Ecto neural progenitor cell (in vitro differentiated cells): ENCODE results near the gene ATP6V1F.

ENCODE experiments used
- DNase-seq: peaks from one replicate; pipeline ENCODE4 v3.0.0-alpha.2; 2018; ENCODE audit warnings: low spot score

ATP6V1F gene

GRCh38 chr7:128862571-128863432, at the start of gene ATP6V1F:
Gene ATP6V1F, plus strand, starts transcription at chr7:128862856. Its CDS starts 49 bp downstream, at chr7:128862905.
- DNase-seq: peak; percentile 100

- no peak for DNase-seq
Observed at GRCh38 chr7:128814499-128814898, 48.2 kb upstream of the ATP6V1F start.

GRCh38 chr7:128815289-128815942, 47.2 kb upstream of the ATP6V1F start:
- no peak for DNase-seq

GRCh38 chr7:128818694-128819093, 44.0 kb upstream of the ATP6V1F start:
- DNase-seq: no peak

GRCh38 chr7:128821724-128822123, 40.9 kb upstream of the ATP6V1F start:
- DNase-seq: no peak

GRCh38 chr7:128826512-128826911, 36.1 kb upstream of the ATP6V1F start:
- DNase-seq: no peak

GRCh38 chr7:128826916-128827247, 35.8 kb upstream of the ATP6V1F start:
- no peak for DNase-seq

GRCh38 chr7:128827248-128827958, 35.3 kb upstream of the ATP6V1F start:
- DNase-seq: no peak

- no peak for DNase-seq
Observed at GRCh38 chr7:128827971-128828711, 34.5 kb upstream of the ATP6V1F start.

- no peak for DNase-seq
Observed at GRCh38 chr7:128829391-128830166, 33.1 kb upstream of the ATP6V1F start.

- DNase-seq: peak; percentile 68
Observed at GRCh38 chr7:128830231-128831177, 32.2 kb upstream of the ATP6V1F start, which contains the start of gene FLNC. Gene FLNC, plus strand, starts transcription at chr7:128830406. Its CDS starts 232 bp downstream, at chr7:128830638.

- peak; percentile 82 for DNase-seq
Observed at GRCh38 chr7:128831178-128831993, 31.3 kb upstream of the ATP6V1F start.

GRCh38 chr7:128831994-128832879, 30.4 kb upstream of the ATP6V1F start:
- peak; percentile 82 for DNase-seq

- no peak for DNase-seq
Observed at GRCh38 chr7:128832880-128833147, 29.8 kb upstream of the ATP6V1F start.

GRCh38 chr7:128833148-128833945, 29.3 kb upstream of the ATP6V1F start:
- DNase-seq: peak; percentile 72

GRCh38 chr7:128833946-128834325, 28.7 kb upstream of the ATP6V1F start:
- no peak for DNase-seq

GRCh38 chr7:128835231-128835751, 27.4 kb upstream of the ATP6V1F start:
- DNase-seq: no peak
